HEK293 (cell line): ENCODE measurements around the gene VAV3.

Experiments used
- TCF7L2 ChIP-seq: IDR thresholded peaks from 2 replicates; pipeline ENCODE4 v1.6.1; 2011; ENCODE audit warnings: low read depth, mild to moderate bottlenecking, inconsistent platforms, low read length, moderate library complexity, borderline replicate concordance
- ZNF223 ChIP-seq: fragments of 450-650 bp; formaldehyde crosslinking; IDR thresholded peaks from 2 replicates; pipeline ENCODE4 v1.5.1; 2016; ENCODE audit warnings: missing biosample characterization, missing genetic modification characterization
- TF ChIP-seq, protein P1 (sequence below): fragments of 450-650 bp; formaldehyde crosslinking; IDR thresholded peaks from 2 replicates; pipeline ENCODE4 v1.5.1; 2016; ENCODE audit warnings: missing biosample characterization, missing genetic modification characterization

DNA sequence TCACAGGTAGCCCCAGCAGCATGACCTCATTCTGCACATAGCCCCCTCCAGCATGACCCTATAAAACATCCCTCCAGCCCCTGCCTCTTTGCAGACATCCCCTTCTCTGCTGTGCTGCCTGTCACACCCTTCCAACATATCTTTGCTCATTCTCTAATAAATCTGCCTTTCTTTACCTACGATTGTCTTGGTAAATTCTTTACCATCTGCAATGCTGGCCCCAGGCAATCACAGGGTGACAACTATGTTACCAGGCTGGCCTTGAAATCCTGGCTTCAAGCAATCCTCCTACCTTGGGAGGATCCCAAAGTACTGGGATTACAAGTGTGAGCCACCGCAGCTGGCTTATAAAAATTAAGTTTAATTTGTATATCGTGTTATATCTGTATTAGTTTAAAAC, 134.5 kb downstream of the VAV3 start:
- TF ChIP-seq, protein P1, sequence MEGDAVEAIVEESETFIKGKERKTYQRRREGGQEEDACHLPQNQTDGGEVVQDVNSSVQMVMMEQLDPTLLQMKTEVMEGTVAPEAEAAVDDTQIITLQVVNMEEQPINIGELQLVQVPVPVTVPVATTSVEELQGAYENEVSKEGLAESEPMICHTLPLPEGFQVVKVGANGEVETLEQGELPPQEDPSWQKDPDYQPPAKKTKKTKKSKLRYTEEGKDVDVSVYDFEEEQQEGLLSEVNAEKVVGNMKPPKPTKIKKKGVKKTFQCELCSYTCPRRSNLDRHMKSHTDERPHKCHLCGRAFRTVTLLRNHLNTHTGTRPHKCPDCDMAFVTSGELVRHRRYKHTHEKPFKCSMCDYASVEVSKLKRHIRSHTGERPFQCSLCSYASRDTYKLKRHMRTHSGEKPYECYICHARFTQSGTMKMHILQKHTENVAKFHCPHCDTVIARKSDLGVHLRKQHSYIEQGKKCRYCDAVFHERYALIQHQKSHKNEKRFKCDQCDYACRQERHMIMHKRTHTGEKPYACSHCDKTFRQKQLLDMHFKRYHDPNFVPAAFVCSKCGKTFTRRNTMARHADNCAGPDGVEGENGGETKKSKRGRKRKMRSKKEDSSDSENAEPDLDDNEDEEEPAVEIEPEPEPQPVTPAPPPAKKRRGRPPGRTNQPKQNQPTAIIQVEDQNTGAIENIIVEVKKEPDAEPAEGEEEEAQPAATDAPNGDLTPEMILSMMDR (tag by site-specific recombination), result no peak
- TF ChIP-seq TCF7L2, result no peak
- TF ChIP-seq ZNF223 (tag by site-specific recombination), result no peak
